IPS-18c (cell line): ENCODE measurements around the gene HTR3D.
A peak's percentile ranks its signal among the peaks of the same experiment; 100 is the strongest.
"Not testable (repeated sequence)": the region's sequence is repeated elsewhere in the genome, so short reads cannot be mapped to it uniquely, and the experiment has no call there.

Experiments
- H3K4me3 ChIP-seq: 2 replicates; pipeline ENCODE4 v1.7.0; 2013; ENCODE audit warnings: low read depth, mild to moderate bottlenecking, low read length, moderate library complexity; ENCODE audit not compliant: insufficient read depth
- H3K9me3 ChIP-seq: one replicate; pipeline ENCODE4 v1.6.1; 2013; ENCODE audit warnings: mild to moderate bottlenecking, low read length, moderate library complexity; ENCODE audit not compliant: control insufficient read depth, insufficient read depth

The HTR3D gene

DNA sequence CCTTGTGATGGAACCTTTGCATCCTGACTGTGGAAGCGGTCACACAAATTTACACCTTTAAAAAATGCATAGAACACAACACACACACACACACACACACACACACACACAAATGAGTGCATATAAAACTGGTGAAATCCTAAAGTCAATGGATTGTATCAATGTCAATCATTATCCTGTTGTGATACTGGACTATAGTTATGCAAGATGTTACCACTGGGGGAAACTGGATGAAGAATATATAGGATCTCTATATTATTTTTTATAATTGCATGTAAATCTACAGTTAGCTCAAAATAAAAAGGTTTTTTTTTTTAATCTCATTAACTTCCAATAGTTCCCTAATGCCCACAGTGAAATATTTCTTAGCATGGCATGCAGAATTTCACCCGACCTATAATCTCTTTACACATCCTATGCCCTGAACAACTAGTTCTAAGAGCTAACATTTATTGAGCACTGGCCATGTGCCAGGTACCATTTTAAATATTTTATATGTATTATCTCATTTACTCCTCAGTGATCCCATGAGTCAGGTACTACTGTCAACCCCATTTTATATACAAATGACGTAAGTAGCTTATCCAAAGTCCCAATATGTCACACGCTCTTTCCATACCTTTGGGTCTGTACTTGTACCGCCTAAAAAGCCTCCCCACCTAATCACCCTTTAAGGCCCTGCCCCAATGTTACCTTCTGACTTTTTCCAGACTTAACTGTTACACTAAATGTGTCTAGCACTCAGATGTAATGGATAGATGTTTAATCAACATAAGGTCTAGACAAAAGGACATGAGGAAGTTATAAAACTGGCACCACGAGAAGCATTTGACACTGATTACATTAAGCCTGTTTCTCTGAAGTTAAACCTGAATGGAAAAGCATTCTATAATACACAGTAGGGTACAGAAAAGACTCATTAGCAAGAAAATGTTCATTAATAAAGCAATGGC lies 19.3 kb upstream of the HTR3D start:
- no peak overlapping the region for H3K4me3 ChIP-seq
- no peaks in the 10 kb centered on the region for H3K9me3 ChIP-seq

DNA sequence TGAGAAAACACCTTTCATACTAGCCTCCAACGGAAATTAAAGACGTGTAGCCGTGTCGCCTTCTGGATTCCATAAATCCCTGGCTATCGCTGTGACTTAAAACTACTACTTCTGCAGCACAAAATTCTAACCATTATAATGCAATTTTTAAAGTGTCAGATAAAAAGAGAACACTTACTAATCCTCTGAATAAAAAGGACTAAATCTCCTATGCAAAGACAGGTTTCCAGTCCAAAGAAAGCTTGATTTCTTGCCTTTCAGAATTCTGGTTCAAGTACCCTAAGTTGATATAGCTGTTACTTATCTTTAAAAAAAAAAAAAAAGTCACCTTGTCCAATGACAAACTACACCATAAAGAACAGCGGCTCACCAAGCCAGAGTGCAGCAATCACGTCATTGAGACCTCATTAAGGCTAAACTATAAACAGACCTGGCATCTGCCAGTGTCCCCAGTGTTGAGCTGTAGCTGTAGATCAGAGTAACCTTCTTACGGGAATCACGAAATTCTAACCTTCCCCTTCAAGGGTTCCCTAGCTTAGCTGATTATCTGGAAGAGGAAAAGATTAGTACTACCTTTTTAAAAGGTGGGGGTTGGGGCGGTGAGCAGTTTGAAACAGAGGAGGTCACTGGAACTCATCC lies 16.0 kb upstream of the HTR3D start:
- Histone ChIP-seq H3K9me3 (no peaks in the 10 kb centered on the region), H3K4me3 (no peak overlapping the region)

DNA sequence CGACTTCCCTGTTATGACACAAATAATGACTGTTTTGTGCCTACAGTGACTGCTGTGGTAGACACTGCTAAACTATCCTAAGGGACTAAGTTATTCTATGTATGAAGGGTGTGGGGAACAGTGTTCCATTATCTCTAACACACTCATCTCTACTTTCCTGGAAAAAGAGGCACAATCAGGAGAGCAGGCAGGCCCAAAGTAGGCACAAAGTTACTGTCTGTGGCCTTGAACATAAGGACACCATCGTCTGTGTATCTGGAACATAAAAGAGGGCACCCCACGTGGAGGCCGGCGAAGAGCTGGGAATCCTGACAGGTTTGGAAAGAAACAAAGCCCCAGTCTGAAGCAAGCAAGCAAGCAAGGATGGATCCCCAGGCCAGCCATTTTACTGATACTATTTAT lies 15.4 kb upstream of the HTR3D start:
- Histone ChIP-seq H3K4me3 (no peak overlapping the region), H3K9me3 (no peaks in the 10 kb centered on the region)

GRCh38 chr3:184016811-184017671 lies 14.5 kb upstream of the HTR3D start:
- H3K9me3 ChIP-seq, result no peaks in the 10 kb centered on the region
- H3K4me3 ChIP-seq, result peak overlapping the region; percentile 100

DNA sequence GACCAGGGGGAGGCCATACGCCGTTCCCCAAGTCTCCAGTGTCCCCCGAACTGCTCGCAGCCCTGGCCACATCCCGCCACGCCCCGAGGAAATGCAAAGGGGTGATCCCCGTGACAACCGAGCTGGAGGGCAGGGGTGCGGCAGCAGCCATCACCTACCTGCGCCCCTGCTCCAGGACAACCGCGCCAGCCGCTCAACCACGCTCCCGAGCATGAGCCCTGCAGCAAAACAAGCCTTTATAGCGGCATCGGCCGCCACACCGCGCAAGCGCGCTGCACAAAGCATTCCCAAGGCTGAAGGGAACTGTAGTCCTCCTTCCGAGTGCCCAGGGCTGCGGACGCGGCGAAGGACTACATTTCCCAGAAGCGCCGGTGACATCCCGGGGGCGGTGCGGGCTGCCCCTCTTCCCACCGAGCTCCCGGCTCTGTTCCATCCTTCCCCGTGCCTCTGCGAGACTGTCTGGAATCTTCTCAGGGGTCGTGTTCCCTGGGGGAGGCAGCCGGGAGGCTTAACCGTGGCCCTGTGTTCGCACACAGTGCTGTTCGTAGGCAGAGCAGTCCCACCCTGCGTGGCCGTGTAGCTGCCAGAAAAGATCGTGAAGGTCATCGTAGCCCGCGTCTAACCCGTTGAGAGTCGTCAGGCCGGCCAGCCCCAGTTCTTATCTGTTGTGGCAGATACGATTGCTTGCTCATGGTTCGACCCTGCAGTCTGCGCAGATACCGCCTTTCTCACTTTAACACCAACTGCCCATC lies 13.7 kb upstream of the HTR3D start, which contains the start of gene ABCC5:
Gene ABCC5 (minus strand): TSS at position 213 of the 752 bp plus-strand sequence. CDS start 3,492 bp downstream, outside the sequence.
- H3K9me3 ChIP-seq, result no peaks in the 10 kb centered on the region
- peak within 1 kb of the TSS; percentile 100 for H3K4me3 ChIP-seq

- Histone ChIP-seq H3K4me3 (peak overlapping the region; percentile 100), H3K9me3 (no peaks in the 10 kb centered on the region)
Observed at GRCh38 chr3:184018424-184018973, 13.0 kb upstream of the HTR3D start.

DNA sequence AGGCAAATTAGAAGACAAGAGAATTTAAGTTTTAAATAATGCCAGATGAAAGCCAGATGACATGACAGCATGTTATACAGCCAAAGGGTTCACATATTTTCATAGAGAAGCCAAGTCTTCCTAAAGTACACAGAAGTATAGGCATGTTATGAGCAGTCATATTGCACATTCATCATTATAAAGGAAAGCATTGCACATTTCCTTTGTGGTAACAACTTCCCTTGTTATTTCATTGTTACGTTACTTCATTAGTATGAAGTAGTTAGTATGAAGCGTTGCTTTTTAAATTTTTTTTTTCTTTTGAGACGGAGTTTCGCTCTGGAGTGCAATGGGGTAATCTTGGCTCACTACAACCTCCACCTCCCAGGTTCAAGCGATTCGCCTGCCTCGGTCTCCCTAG lies 9.2 kb upstream of the HTR3D start:
- H3K9me3 ChIP-seq, result no peaks in the 10 kb centered on the region
- no peak overlapping the region for H3K4me3 ChIP-seq

DNA sequence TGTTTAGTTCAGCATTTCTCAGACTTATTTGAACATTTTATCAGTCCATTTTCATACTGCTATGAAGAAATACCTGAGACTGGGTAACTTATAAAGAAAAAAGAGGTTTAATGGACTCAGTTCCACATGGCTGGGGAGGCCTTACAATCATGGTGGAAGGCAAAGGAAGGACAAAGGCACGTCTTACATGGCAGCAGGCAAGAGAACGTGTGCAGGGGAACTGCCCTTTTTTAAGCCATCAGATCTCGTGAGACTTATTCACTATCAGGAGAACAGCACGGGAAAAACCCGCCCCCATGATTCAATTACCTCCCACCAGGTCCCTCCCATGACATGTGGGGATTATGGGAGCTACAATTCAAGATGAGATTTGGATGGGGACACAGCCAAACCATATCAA lies 6.3 kb upstream of the HTR3D start:
- H3K4me3 ChIP-seq, H3K9me3 ChIP-seq: not testable (repeated sequence)

- not testable (repeated sequence) for H3K9me3 ChIP-seq, H3K4me3 ChIP-seq
Observed at GRCh38 chr3:184028275-184028890, 3.2 kb upstream of the HTR3D start.

- H3K4me3 ChIP-seq, result no peak overlapping the region
- H3K9me3 ChIP-seq, result no peaks in the 10 kb centered on the region
Observed at GRCh38 chr3:184029443-184029842, 2.1 kb upstream of the HTR3D start.

GRCh38 chr3:184030536-184030935 lies 1.0 kb upstream of the HTR3D start:
- H3K9me3 ChIP-seq, result no peaks in the 10 kb centered on the region
- no peak overlapping the region for H3K4me3 ChIP-seq

- Histone ChIP-seq H3K9me3 (no peaks in the 10 kb centered on the region), H3K4me3 (no peak overlapping the region)
Observed at GRCh38 chr3:184037816-184038215, 6.3 kb downstream of the HTR3D start.

- H3K9me3 ChIP-seq, H3K4me3 ChIP-seq: not testable (repeated sequence)
Observed at GRCh38 chr3:184038307-184038706, 6.8 kb downstream of the HTR3D start.

- H3K4me3 ChIP-seq, result no peak overlapping the region
- no peaks in the 10 kb centered on the region for H3K9me3 ChIP-seq
Observed at GRCh38 chr3:184039414-184039813, 7.9 kb downstream of the HTR3D start.

GRCh38 chr3:184040010-184040409 lies 8.5 kb downstream of the HTR3D start:
- H3K4me3 ChIP-seq, result no peak overlapping the region

DNA sequence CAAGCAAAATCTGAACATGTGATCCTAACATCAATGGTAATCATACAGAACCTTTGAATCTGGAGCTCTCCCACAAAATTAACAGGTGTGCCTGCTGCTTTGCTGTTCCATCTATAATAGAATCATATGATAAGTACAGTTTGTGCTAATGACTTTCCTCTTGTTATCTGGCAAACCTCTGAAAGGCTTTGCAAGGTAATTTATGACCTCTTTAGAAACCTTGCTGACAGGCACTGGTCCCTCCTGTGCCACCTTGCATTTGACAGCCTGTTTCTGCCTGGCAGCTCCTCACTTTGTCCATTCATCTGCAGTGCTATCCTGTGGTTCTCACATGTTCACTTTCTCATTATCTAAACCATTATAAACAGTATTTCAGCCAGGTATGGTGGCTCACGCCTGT lies 11.1 kb downstream of the HTR3D start:
- no peaks in the 10 kb centered on the region for H3K9me3 ChIP-seq
- no peak overlapping the region for H3K4me3 ChIP-seq

More at GRCh38 chr3:184040010-184040409, 8.5 kb downstream of the HTR3D start:
- H3K9me3 ChIP-seq, result no peaks in the 10 kb centered on the region
